ENCODE measurements around the gene SLC2A1.

Gene SLC2A1

DNA sequence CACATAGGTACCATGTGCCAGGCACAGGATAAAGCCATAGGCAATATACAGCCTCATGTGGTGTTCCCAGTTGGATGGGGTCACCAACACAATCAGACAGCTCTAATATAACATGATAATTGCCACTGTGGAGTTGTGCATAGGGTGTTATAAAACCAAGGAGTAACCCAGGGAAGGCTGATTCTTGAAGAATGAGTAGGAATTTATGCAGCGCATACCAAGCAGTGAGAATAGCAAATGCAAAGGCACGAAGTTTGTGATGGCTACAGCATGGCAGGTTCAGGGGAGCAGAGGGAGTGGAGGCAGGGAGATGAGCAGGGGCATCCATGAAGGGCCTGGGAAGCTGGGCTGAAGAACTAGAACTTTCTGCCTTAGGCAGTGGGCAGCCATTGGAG, 20.4 kb upstream of the SLC2A1 start:
- Histone ChIP-seq H3K27me3 (no peaks in the 10 kb centered on the region), H3K4me1 (no peaks in the 10 kb centered on the region), H3K36me3 (peaks cover 0 to under 1% (median 0%) of the 10 kb centered on the region in 3 donors), H3K4me3 (no peak overlapping the region), H3K9me3 (no peaks in the 10 kb centered on the region), H3K27ac (no peak overlapping the region)
- TF ChIP-seq, protein P1, sequence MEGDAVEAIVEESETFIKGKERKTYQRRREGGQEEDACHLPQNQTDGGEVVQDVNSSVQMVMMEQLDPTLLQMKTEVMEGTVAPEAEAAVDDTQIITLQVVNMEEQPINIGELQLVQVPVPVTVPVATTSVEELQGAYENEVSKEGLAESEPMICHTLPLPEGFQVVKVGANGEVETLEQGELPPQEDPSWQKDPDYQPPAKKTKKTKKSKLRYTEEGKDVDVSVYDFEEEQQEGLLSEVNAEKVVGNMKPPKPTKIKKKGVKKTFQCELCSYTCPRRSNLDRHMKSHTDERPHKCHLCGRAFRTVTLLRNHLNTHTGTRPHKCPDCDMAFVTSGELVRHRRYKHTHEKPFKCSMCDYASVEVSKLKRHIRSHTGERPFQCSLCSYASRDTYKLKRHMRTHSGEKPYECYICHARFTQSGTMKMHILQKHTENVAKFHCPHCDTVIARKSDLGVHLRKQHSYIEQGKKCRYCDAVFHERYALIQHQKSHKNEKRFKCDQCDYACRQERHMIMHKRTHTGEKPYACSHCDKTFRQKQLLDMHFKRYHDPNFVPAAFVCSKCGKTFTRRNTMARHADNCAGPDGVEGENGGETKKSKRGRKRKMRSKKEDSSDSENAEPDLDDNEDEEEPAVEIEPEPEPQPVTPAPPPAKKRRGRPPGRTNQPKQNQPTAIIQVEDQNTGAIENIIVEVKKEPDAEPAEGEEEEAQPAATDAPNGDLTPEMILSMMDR (IDR thresholded peaks at IDR 0.05) = no peak
- intact Hi-C loops (cut with DNase I; ENCODE audit: low total_unique reads) = loop anchor here (10.0 kb wide), 1 partner anchor 86 kb away; no protein-coding TSS in a partner anchor
- no peak for DNase-seq

DNA sequence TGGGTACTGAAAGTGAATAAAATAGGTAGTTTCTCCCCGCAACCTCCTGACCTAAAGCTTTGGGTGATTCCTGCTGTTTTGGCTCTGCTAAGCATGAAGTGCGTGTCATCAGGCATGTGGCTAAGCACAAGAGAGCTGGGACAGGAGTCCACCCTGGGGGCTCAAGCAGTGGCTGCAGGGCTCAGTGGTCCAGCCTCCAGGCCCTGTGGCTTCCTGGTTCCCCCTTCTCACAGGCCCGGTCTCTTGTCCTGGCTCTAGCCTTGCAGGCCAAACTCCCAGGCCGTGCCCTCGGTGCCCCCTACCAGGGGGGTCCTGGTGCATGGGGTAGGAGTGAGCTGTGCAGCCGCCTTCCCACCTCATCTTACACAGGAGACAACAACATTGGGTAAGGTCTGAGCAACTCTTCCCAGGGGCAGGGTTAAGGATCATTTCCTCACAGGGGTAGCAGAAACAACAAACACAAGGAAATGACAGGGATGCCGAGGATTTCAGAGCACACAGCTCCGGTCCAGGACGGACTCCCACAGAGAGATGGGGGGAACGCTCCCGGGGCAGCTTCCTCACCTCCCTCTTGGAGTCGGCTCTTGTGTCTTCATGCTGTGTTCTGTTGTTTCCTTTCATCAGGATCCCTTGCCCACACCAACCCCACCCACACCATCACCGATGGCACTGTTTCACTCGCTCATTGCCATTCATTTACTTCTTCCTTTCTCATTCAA, 19.8 kb upstream of the SLC2A1 start:
- Histone ChIP-seq H3K36me3 (peaks cover 0 to 6% (median 0%) of the 10 kb centered on the region in 3 donors), H3K9me3 (no peaks in the 10 kb centered on the region), H3K4me3 (no peak overlapping the region), H3K4me1 (no peaks in the 10 kb centered on the region), H3K27ac (no peak overlapping the region), H3K27me3 (no peaks in the 10 kb centered on the region)
- DNase-seq = no peak
- TF ChIP-seq, protein P1 (IDR thresholded peaks at IDR 0.05) = no peak
- intact Hi-C loops (cut with DNase I; ENCODE audit: low total_unique reads) = loop anchor here (10.0 kb wide), 1 partner anchor 86 kb away; no protein-coding TSS in a partner anchor

DNA sequence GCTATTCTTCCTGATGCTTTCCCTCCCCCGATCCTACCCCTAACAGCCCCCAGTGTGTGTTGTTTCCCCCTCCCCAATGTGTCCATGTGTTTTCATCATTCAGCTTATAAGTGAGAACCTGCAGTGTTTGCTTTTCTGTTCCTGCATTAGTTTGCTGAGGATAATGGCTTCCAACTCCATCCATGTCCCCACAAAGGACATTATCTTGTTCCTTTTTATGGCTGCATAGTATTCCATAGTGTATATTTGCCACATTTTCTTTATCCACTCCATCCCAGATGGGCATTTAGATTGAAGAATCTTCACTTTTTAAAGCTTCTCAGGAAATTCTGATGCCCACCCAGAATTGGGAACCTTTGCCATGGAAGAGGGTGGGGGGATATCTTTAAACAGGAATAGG, 19.0 kb upstream of the SLC2A1 start:
- no peak for DNase-seq
- intact Hi-C loops (cut with DNase I; ENCODE audit: low total_unique reads) = loop anchor here (10.0 kb wide), 1 partner anchor 87 kb away; no protein-coding TSS in a partner anchor

DNA sequence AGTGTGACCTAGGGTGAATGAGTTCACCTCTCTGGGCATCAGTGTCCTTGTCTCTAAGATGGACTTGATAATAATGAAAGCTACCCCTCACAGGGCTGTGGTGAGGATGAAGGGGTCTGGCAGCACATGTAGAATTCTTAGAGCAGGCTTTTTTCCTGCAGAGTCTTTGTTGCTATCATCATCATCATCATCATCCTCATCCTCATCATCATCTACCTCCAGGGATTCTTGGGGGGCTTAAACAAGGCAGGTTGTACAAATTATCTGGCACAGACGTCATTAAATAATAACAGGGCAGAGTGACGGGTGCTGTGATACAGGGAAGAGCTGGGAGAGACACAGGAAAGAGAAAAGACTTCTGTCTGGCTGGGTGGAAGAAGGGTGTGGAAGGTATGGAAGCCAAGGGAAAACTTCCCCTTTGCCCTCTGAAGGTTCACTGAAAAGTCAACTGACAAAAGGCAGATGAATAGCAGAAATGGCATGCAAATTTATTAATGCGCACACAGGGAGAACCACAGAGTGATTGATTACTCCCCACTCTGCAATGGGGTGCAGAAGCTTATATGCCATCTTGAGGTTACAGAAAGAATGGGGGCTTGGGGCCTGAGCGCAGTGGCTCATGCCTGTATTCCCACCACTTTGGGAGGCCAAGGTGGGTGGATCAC, 17.0 kb upstream of the SLC2A1 start:
- Histone ChIP-seq H3K4me3 (no peak overlapping the region), H3K27ac (no peak overlapping the region), H3K36me3 (peaks cover 3 to 9% (median 5%) of the 10 kb centered on the region in 3 donors), H3K9me3 (no peaks in the 10 kb centered on the region), H3K27me3 (no peaks in the 10 kb centered on the region), H3K4me1 (no peaks in the 10 kb centered on the region)
- no peak for DNase-seq
- TF ChIP-seq, protein P1 (IDR thresholded peaks at IDR 0.05) = no peak
- intact Hi-C loops (cut with DNase I; ENCODE audit: low total_unique reads) = loop anchor here (10.0 kb wide), 1 partner anchor 89 kb away; no protein-coding TSS in a partner anchor

More for the DNA sequence above, 19.0 kb upstream of the SLC2A1 start:
- Histone ChIP-seq H3K27me3 (no peaks in the 10 kb centered on the region), H3K27ac (no peak overlapping the region), H3K4me3 (no peak overlapping the region), H3K4me1 (no peaks in the 10 kb centered on the region), H3K36me3 (peaks cover 0 to 9% (median 3%) of the 10 kb centered on the region in 3 donors), H3K9me3 (no peaks in the 10 kb centered on the region)
- TF ChIP-seq, protein P1 (IDR thresholded peaks at IDR 0.05) = no peak

DNA sequence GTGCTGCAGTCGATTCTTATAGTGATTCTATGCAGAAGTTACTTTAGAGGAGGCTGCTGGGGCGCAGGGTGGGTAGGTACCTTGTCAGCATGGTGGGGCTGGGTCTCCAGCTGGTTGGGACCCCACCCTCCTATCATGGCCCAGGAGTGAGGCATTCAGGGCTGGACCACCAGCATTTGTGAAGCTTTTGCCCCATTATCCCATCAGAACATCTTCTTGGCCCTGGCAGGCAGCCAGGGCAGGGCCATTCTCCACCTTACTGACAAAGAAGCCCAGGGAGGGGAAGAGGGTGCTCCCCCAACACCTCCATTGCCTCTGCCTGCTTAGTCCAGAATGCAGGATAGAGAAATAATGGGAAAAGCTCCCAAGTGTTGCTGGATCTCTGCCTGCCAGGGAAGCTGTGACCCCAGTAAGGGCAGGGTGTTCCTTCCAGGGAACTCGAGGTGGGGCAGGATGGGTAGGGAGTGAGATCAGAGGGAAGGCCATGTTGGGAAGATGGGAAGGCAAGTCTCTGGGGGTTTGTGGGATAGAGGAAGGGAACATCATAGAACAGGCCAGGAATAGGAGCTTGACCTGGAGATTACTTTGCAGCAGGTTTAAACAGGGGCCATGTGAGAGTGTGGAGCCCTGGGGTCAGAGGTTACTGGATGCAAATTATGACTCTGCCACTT, 16.2 kb upstream of the SLC2A1 start:
- Histone ChIP-seq H3K36me3 (peaks cover 3 to 9% (median 5%) of the 10 kb centered on the region in 3 donors), H3K4me1 (no peaks in the 10 kb centered on the region), H3K9me3 (no peaks in the 10 kb centered on the region), H3K27ac (no peak overlapping the region), H3K4me3 (no peak overlapping the region), H3K27me3 (no peaks in the 10 kb centered on the region)
- intact Hi-C loops (cut with DNase I; ENCODE audit: low total_unique reads) = loop anchor here (10.0 kb wide), 1 partner anchor 90 kb away; no protein-coding TSS in a partner anchor
- DNase-seq = no peak
- TF ChIP-seq, protein P1 (IDR thresholded peaks at IDR 0.05) = no peak

Data from tibial artery (tissue), 4 donors.